A673 (cell line): Measurements from ENCODE around the gene KIF26B. TPM values are rescaled to one million over a fixed set of nuclear protein-coding genes. Genes with fewer than 3 reads are reported as not detected.

Experiments used
- BruUV-seq: library from RNA; stranded (reverse); fragments of 400-500 nt; replicated peaks from 2 replicates; lab custom pipeline; 2021; lab: Mats Ljungman, UMichigan
- CTCF ChIA-PET: fragments of 300-600 bp; sonication (Branson Sonifier 250); formaldehyde crosslinking; loops from one replicate; lab custom pipeline; 2022; ENCODE audit warnings: antibody characterized with exemption; lab: Charles Lee
- POLR2A ChIA-PET: fragments of 300-600 bp; sonication (Branson Sonifier 250); formaldehyde crosslinking; loops from one replicate; lab custom pipeline; 2022; ENCODE audit warnings: antibody characterized with exemption; ENCODE audit not compliant: low non-redundant PET; lab: Charles Lee
- DNase-seq: peaks from one replicate; pipeline ENCODE4 v3.0.0-alpha.2; 2015; ENCODE audit warnings: low spot score
- H3K27ac ChIP-seq: fragments of 200-600 bp; sonication (generic); 2 replicates; pipeline ENCODE4 v1.5.1; 2016; ENCODE audit warnings: mixed run types, low read depth, mild to moderate bottlenecking, mixed read lengths, antibody characterized with exemption, low read length; ENCODE audit not compliant: poor library complexity, severe bottlenecking
- H3K27me3 ChIP-seq: fragments of 200-600 bp; sonication (generic); replicated peaks from 2 replicates; pipeline ENCODE4 v1.6.1; 2017; ENCODE audit warnings: mixed run types, low read depth, mild to moderate bottlenecking, mixed read lengths, antibody characterized with exemption, low read length; ENCODE audit not compliant: insufficient read depth, poor library complexity
- H3K36me3 ChIP-seq: fragments of 200-600 bp; sonication (generic); 2 replicates; pipeline ENCODE4 v1.6.1; 2016; ENCODE audit warnings: mixed run types, mild to moderate bottlenecking, mixed read lengths, antibody characterized with exemption, low read length; ENCODE audit not compliant: insufficient read depth, poor library complexity, severe bottlenecking
- H3K4me1 ChIP-seq: fragments of 200-600 bp; sonication (generic); 2 replicates; pipeline ENCODE4 v1.6.1; 2017; ENCODE audit warnings: mixed run types, mild to moderate bottlenecking, mixed read lengths, antibody characterized with exemption, low read length; ENCODE audit not compliant: insufficient read depth, poor library complexity, severe bottlenecking
- H3K4me3 ChIP-seq: fragments of 200-600 bp; sonication (generic); 2 replicates; pipeline ENCODE4 v1.5.1; 2016; ENCODE audit warnings: low read depth, mixed run types, mild to moderate bottlenecking, mixed read lengths, low read length; ENCODE audit not compliant: poor library complexity, severe bottlenecking
- H3K9me3 ChIP-seq: fragments of 200-600 bp; sonication (generic); 2 replicates; pipeline ENCODE4 v1.6.1; 2016; ENCODE audit warnings: mixed run types, low read depth, mild to moderate bottlenecking, mixed read lengths, antibody characterized with exemption, low read length; ENCODE audit not compliant: poor library complexity, severe bottlenecking
- EZH2 ChIP-seq: fragments of 200-600 bp; sonication (generic); IDR thresholded peaks from 2 replicates; pipeline ENCODE4 v1.6.1; 2017; ENCODE audit warnings: borderline replicate concordance, low read depth, mild to moderate bottlenecking, mixed read lengths, antibody characterized with exemption, low read length; ENCODE audit not compliant: poor library complexity, severe bottlenecking
- intact Hi-C: fragments of 100-400 bp; cut with micrococcal nuclease; formaldehyde crosslinking; loops from one replicate; pipeline ENCODE4 v1.10.0; 2022; ENCODE audit not compliant: unreplicated experiment
- total RNA-seq: library from RNA; stranded (reverse); gene quantifications from 2 replicates; pipeline ENCODE4 v1.2.3, GENCODE V29; 2021
- TF ChIP-seq, protein P1 (sequence below): fragments of 300-800, 200-600 bp; sonication (generic); conservative IDR thresholded peaks from 2 replicates; pipeline ENCODE4 v1.5.1; 2017; ENCODE audit warnings: low read depth, mild to moderate bottlenecking, antibody characterized with exemption, low read length, moderate library complexity, mixed read lengths

The KIF26B gene
- total RNA-seq, 1 experiment from 2014 or later = not detected

DNA sequence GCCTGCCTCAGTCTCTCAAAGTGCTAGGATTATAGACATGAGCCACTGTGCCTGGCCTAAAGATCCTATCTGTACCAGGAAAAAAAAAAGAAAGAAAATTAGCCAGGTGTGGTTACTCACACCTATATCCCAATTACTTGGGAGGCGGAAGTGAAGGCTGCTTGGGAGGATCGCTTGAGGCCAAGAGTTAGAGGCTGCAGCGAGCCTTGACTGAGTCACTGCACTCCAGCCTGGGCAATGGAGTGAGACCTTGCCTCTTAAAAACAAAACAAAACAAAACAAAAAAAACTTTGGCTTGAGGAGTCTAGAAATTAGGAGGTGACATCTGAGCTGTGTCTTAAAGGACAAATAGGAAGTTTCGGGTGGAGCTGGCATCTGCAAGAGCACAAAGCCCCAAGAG, 38.7 kb upstream of the KIF26B start:
- Histone ChIP-seq H3K4me3 (no peak overlapping the region), H3K27ac (no peak overlapping the region), H3K9me3 (no peaks in the 10 kb centered on the region), H3K27me3 (no peaks in the 10 kb centered on the region), H3K36me3 (no peaks in the 10 kb centered on the region), H3K4me1 (no peaks in the 10 kb centered on the region)
- DNase-seq = no peak
- no peak for TF ChIP-seq EZH2
- TF ChIP-seq, protein P1, sequence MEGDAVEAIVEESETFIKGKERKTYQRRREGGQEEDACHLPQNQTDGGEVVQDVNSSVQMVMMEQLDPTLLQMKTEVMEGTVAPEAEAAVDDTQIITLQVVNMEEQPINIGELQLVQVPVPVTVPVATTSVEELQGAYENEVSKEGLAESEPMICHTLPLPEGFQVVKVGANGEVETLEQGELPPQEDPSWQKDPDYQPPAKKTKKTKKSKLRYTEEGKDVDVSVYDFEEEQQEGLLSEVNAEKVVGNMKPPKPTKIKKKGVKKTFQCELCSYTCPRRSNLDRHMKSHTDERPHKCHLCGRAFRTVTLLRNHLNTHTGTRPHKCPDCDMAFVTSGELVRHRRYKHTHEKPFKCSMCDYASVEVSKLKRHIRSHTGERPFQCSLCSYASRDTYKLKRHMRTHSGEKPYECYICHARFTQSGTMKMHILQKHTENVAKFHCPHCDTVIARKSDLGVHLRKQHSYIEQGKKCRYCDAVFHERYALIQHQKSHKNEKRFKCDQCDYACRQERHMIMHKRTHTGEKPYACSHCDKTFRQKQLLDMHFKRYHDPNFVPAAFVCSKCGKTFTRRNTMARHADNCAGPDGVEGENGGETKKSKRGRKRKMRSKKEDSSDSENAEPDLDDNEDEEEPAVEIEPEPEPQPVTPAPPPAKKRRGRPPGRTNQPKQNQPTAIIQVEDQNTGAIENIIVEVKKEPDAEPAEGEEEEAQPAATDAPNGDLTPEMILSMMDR = no peak
- intact Hi-C loops = no loop called here
- CTCF ChIA-PET = no interaction called here
- no TSS peak for BruUV-seq
- POLR2A ChIA-PET = no interaction called here

GRCh38 chr1:245116751-245117150, 38.0 kb upstream of the KIF26B start:
- H3K36me3 ChIP-seq = no peaks in the 10 kb centered on the region
- no peaks in the 10 kb centered on the region for H3K4me1 ChIP-seq
- CTCF ChIA-PET = no interaction called here
- no peaks in the 10 kb centered on the region for H3K9me3 ChIP-seq
- TF ChIP-seq, protein P1 = no peak
- TF ChIP-seq EZH2 = no peak
- no peak overlapping the region for H3K27ac ChIP-seq
- H3K4me3 ChIP-seq = no peak overlapping the region
- POLR2A ChIA-PET = no interaction called here
- no peaks in the 10 kb centered on the region for H3K27me3 ChIP-seq
- BruUV-seq = no TSS peak
- DNase-seq = no peak
- intact Hi-C loops = no loop called here

- no TSS peak for BruUV-seq
- POLR2A ChIA-PET = no interaction called here
- Histone ChIP-seq H3K9me3 (no peaks in the 10 kb centered on the region), H3K27me3 (no peaks in the 10 kb centered on the region), H3K4me3 (no peak overlapping the region), H3K36me3 (no peaks in the 10 kb centered on the region), H3K4me1 (no peaks in the 10 kb centered on the region), H3K27ac (no peak overlapping the region)
- no peak for TF ChIP-seq EZH2
- TF ChIP-seq, protein P1 = no peak
- CTCF ChIA-PET = no interaction called here
- intact Hi-C loops = no loop called here
- no peak for DNase-seq
Observed at GRCh38 chr1:245118066-245118465, 36.7 kb upstream of the KIF26B start.
